Measurements from ENCODE around the gene WWOX. TPM values are rescaled to one million over a fixed set of nuclear protein-coding genes. Genes with fewer than 3 reads are reported as not detected.

The WWOX gene
- polyA plus RNA-seq, 2 of the 4 experiments (the other 2 are of a cell fraction), result 16.0 to 17.2 TPM

DNA sequence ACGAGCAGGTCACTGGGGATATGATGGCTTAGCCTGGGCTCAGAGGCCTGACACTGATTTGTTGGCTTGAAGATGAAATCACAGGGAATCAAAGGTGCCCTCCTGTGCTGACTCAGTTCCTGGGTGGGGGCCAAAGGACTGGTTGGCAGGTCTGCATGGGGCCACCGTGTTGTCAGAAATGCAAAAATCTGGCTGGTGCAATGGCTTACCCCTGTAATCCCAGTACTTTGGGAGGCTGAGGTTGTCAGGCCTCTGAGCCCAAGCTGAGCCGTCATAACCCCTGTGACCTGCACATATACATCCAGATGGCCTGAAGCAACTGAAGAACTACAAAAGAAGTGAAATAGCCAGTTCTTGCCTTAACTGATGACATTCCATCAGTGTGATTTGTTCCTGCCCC, 314.2 kb downstream of the WWOX start (continued):
- TF ChIP-seq, protein P1, sequence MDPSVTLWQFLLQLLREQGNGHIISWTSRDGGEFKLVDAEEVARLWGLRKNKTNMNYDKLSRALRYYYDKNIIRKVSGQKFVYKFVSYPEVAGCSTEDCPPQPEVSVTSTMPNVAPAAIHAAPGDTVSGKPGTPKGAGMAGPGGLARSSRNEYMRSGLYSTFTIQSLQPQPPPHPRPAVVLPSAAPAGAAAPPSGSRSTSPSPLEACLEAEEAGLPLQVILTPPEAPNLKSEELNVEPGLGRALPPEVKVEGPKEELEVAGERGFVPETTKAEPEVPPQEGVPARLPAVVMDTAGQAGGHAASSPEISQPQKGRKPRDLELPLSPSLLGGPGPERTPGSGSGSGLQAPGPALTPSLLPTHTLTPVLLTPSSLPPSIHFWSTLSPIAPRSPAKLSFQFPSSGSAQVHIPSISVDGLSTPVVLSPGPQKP (IDR thresholded peaks at IDR 0.05; ENCODE audit: low read depth, low read length), result no peak

DNA sequence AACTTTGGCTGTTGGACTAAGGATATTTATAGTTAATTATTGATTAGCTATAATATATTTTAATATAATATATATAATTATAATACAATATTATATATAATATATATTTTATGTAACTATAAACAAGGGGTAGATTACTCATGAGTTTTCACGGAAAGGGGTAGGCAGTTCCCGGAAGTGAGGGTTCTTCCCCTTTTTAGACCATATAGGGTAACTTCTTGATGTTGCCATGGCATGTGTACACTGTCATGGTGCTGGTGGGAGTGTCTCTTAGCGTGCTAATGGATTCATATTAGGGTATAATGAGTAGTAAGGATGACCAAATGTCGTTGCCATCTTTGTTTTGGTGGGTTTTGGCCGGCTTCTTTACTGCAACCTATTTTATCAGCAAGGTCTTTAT, 315.6 kb downstream of the WWOX start:
- Histone ChIP-seq H3K27ac (no peak overlapping the region), H3K9me3 (no peaks in the 10 kb centered on the region), H3K4me3 (no peak overlapping the region), H3K4me1 (no peaks in the 10 kb centered on the region), H3K4me2 (no peak overlapping the region)
- TF ChIP-seq HDAC2 (IDR thresholded peaks at IDR 0.05), result no peak
- no peak for TF ChIP-seq JUNB (IDR thresholded peaks at IDR 0.05)
- TF ChIP-seq PBX3 (IDR thresholded peaks at IDR 0.05), result no peak
- no peak for TF ChIP-seq RARB (CRISPR knock-in tag; IDR thresholded peaks at IDR 0.05)
- no peak for TF ChIP-seq HES2 (IDR thresholded peaks at IDR 0.05)
- TF ChIP-seq, protein P2, sequence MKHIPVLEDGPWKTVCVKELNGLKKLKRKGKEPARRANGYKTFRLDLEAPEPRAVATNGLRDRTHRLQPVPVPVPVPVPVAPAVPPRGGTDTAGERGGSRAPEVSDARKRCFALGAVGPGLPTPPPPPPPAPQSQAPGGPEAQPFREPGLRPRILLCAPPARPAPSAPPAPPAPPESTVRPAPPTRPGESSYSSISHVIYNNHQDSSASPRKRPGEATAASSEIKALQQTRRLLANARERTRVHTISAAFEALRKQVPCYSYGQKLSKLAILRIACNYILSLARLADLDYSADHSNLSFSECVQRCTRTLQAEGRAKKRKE (CRISPR knock-in tag; IDR thresholded peaks at IDR 0.05; ENCODE audit: low read depth), result no peak
- no peak for TF ChIP-seq ZSCAN20 (CRISPR knock-in tag; IDR thresholded peaks at IDR 0.05)
- TF ChIP-seq KDM5A (IDR thresholded peaks at IDR 0.05), result no peak
- TF ChIP-seq, protein P3, sequence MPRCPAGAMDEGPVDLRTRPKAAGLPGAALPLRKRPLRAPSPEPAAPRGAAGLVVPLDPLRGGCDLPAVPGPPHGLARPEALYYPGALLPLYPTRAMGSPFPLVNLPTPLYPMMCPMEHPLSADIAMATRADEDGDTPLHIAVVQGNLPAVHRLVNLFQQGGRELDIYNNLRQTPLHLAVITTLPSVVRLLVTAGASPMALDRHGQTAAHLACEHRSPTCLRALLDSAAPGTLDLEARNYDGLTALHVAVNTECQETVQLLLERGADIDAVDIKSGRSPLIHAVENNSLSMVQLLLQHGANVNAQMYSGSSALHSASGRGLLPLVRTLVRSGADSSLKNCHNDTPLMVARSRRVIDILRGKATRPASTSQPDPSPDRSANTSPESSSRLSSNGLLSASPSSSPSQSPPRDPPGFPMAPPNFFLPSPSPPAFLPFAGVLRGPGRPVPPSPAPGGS (IDR thresholded peaks at IDR 0.05), result no peak
- no peak for TF ChIP-seq CHD4 (IDR thresholded peaks at IDR 0.05; ENCODE audit: borderline replicate concordance)
- TF ChIP-seq HEYL (CRISPR knock-in tag; IDR thresholded peaks at IDR 0.05), result no peak
- TF ChIP-seq CBX2 (IDR thresholded peaks at IDR 0.05; ENCODE audit: borderline replicate concordance, low read depth), result no peak
- no peak for TF ChIP-seq TP53 (CRISPR knock-in tag; IDR thresholded peaks at IDR 0.05)
- TF ChIP-seq SMC3 (IDR thresholded peaks at IDR 0.05), result no peak
- TF ChIP-seq MAX (IDR thresholded peaks at IDR 0.05), result no peak
- FAIRE-seq, result no peak
- CTCF ChIA-PET, result no interaction called here
- ATAC-seq, result no peak
- 64% methylated on average over 5 of the region's 5 CpGs for WGBS (ENCODE audit: missing lambda C conversion rate)
- POLR2A ChIA-PET, result no interaction called here
- DNase-seq (ENCODE audit: low read depth in 1 of 2, low spot score in 1 of 2), result no peak

DNA sequence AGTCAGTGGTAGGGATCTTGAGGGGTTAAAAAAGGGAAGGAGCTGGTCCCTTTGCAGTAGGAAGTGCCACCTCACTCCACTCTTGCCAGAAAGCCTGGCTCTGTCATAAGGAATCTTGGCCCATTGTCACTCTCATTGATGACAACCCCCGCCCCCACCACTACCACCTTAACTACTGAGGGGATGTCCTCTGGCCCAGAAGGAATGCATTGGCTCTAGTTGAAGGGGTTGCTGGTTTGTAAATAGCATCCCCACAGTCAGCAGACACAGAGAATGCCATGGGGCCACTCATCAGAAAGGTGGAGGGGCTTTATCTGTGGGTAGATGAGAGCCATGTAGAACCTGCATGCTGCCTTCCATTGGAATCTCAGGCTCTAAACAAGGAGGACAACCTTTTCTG, 316.2 kb downstream of the WWOX start:
- Histone ChIP-seq H3K4me3 (no peak overlapping the region), H3K27ac (no peak overlapping the region), H3K4me1 (no peaks in the 10 kb centered on the region), H3K4me2 (no peak overlapping the region), H3K9me3 (no peaks in the 10 kb centered on the region)
- ATAC-seq, result no peak
- ChIA-PET CTCF (no interaction called here), POLR2A (no interaction called here)
- WGBS (ENCODE audit: missing lambda C conversion rate), result no CpG with 5 or more reads among the region's 1 CpG
- no peak for FAIRE-seq
- no peak for DNase-seq (ENCODE audit: low read depth in 1 of 2, low spot score in 1 of 2)
- no peak for TF ChIP-seq ESRRA (IDR thresholded peaks at IDR 0.05; ENCODE audit: borderline replicate concordance, low read length)
- no peak for TF ChIP-seq TFCP2L1 (CRISPR knock-in tag; IDR thresholded peaks at IDR 0.05)
- TF ChIP-seq PHF8 (IDR thresholded peaks at IDR 0.05; ENCODE audit: borderline replicate concordance, low read depth), result no peak
- TF ChIP-seq, protein P4, sequence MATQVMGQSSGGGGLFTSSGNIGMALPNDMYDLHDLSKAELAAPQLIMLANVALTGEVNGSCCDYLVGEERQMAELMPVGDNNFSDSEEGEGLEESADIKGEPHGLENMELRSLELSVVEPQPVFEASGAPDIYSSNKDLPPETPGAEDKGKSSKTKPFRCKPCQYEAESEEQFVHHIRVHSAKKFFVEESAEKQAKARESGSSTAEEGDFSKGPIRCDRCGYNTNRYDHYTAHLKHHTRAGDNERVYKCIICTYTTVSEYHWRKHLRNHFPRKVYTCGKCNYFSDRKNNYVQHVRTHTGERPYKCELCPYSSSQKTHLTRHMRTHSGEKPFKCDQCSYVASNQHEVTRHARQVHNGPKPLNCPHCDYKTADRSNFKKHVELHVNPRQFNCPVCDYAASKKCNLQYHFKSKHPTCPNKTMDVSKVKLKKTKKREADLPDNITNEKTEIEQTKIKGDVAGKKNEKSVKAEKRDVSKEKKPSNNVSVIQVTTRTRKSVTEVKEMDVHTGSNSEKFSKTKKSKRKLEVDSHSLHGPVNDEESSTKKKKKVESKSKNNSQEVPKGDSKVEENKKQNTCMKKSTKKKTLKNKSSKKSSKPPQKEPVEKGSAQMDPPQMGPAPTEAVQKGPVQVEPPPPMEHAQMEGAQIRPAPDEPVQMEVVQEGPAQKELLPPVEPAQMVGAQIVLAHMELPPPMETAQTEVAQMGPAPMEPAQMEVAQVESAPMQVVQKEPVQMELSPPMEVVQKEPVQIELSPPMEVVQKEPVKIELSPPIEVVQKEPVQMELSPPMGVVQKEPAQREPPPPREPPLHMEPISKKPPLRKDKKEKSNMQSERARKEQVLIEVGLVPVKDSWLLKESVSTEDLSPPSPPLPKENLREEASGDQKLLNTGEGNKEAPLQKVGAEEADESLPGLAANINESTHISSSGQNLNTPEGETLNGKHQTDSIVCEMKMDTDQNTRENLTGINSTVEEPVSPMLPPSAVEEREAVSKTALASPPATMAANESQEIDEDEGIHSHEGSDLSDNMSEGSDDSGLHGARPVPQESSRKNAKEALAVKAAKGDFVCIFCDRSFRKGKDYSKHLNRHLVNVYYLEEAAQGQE (IDR thresholded peaks at IDR 0.05), result no peak
- TF ChIP-seq ZNF302 (CRISPR knock-in tag; IDR thresholded peaks at IDR 0.05), result no peak
- no peak for TF ChIP-seq JUN (IDR thresholded peaks at IDR 0.05)
- TF ChIP-seq HOXB13 (CRISPR knock-in tag; IDR thresholded peaks at IDR 0.05; ENCODE audit: low read depth), result no peak
- TF ChIP-seq CEBPB (IDR thresholded peaks at IDR 0.05), result no peak
- TF ChIP-seq HDAC2 (IDR thresholded peaks at IDR 0.05), result no peak
- TF ChIP-seq RNF2 (IDR thresholded peaks at IDR 0.05; ENCODE audit: borderline replicate concordance, low read depth), result no peak
- no peak for TF ChIP-seq EHF (CRISPR knock-in tag; IDR thresholded peaks at IDR 0.05)
- no peak for TF ChIP-seq FOXS1 (CRISPR knock-in tag; IDR thresholded peaks at IDR 0.05)
- no peak for TF ChIP-seq SREBF2 (IDR thresholded peaks at IDR 0.05)
- TF ChIP-seq, protein P5, sequence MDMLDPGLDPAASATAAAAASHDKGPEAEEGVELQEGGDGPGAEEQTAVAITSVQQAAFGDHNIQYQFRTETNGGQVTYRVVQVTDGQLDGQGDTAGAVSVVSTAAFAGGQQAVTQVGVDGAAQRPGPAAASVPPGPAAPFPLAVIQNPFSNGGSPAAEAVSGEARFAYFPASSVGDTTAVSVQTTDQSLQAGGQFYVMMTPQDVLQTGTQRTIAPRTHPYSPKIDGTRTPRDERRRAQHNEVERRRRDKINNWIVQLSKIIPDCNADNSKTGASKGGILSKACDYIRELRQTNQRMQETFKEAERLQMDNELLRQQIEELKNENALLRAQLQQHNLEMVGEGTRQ (IDR thresholded peaks at IDR 0.05), result no peak
